Tongue (tissue), 2 donors: ENCODE data around the gene LYL1. TPM values are rescaled to one million over a fixed set of nuclear protein-coding genes. Genes with fewer than 3 reads are reported as not detected.

ENCODE experiments used
- DNase-seq: peaks from one replicate; pipeline ENCODE4 v3.0.0-alpha.2; 2015
- total RNA-seq: library from RNA; depleted of rRNA; stranded (reverse); fragments of >200 nt; gene quantifications from one replicate; pipeline ENCODE4 v1.2.3, GENCODE V29; 2014

Gene LYL1
- total RNA-seq, 1 donor from 2014 or later: 4.2 TPM

- DNase-seq: no peak
Measured at GRCh38 chr19:13104848-13105711, 2.4 kb upstream of the LYL1 start.

GRCh38 chr19:13104360-13104847 lies 1.7 kb upstream of the LYL1 start:
- DNase-seq: peak; percentile 45

GRCh38 chr19:13103581-13104359 lies 1.1 kb upstream of the LYL1 start:
- no peak for DNase-seq

GRCh38 chr19:13102416-13102665 lies 317 bp downstream of the LYL1 start:
- no peak for DNase-seq

GRCh38 chr19:13101590-13102415 lies 855 bp downstream of the LYL1 start:
- no peak for DNase-seq

- DNase-seq: no peak
Measured at GRCh38 chr19:13100841-13101589, 1.6 kb downstream of the LYL1 start.

- no peak for DNase-seq
Measured at GRCh38 chr19:13100031-13100588, 2.5 kb downstream of the LYL1 start.

GRCh38 chr19:13099073-13099999 lies 3.3 kb downstream of the LYL1 start:
- peak; percentile 61 for DNase-seq

GRCh38 chr19:13098277-13099072 lies 4.2 kb downstream of the LYL1 start:
- DNase-seq: peak; percentile 75

- DNase-seq: no peak
Measured at GRCh38 chr19:13097463-13098258, 5.0 kb downstream of the LYL1 start.

- no peak for DNase-seq
Measured at GRCh38 chr19:13097033-13097462, 5.6 kb downstream of the LYL1 start.

- no peak for DNase-seq
Measured at GRCh38 chr19:13095934-13096927, 6.4 kb downstream of the LYL1 start.

- DNase-seq: no peak
Measured at GRCh38 chr19:13095393-13095784, 7.3 kb downstream of the LYL1 start.

- DNase-seq: no peak
Measured at GRCh38 chr19:13094771-13095392, 7.8 kb downstream of the LYL1 start.

GRCh38 chr19:13094106-13094504 lies 8.6 kb downstream of the LYL1 start:
- DNase-seq: peak; percentile 79

GRCh38 chr19:13093407-13094105 lies 9.1 kb downstream of the LYL1 start:
- DNase-seq: peak; percentile 95
